GM21528 (cell line): ENCODE measurements around the gene CARD10.
"Not testable (repeated sequence)": the region's sequence is repeated elsewhere in the genome, so short reads cannot be mapped to it uniquely, and the experiment has no call there.

ENCODE experiments used
- ATAC-seq: cut with Tn5 transposase; IDR thresholded peaks from one replicate; pipeline ENCODE4 v1.9.1; 2021; ENCODE audit warnings: mild to moderate bottlenecking, moderate library complexity; ENCODE audit not compliant: unreplicated experiment, low FRiP score

CARD10 gene

GRCh38 chr22:37527081-37527752, 8.0 kb upstream of the CARD10 start:
- ATAC-seq: not testable (repeated sequence)

GRCh38 chr22:37526376-37526775, 7.2 kb upstream of the CARD10 start:
- no peak for ATAC-seq

- no peak for ATAC-seq
Measured at GRCh38 chr22:37525746-37526350, 6.6 kb upstream of the CARD10 start.

- ATAC-seq: no peak
Measured at GRCh38 chr22:37525073-37525745, 6.0 kb upstream of the CARD10 start.

GRCh38 chr22:37522482-37522881, 3.3 kb upstream of the CARD10 start:
- no peak for ATAC-seq

GRCh38 chr22:37521236-37521739, 2.1 kb upstream of the CARD10 start:
- ATAC-seq: no peak

- no peak for ATAC-seq
Measured at GRCh38 chr22:37520776-37521191, 1.6 kb upstream of the CARD10 start.

- ATAC-seq: no peak
Measured at GRCh38 chr22:37518509-37519267, 527 bp downstream of the CARD10 start.

- ATAC-seq: no peak
Measured at GRCh38 chr22:37517826-37518450, 1.3 kb downstream of the CARD10 start.

- no peak for ATAC-seq
Measured at GRCh38 chr22:37516456-37516855, 2.8 kb downstream of the CARD10 start.

- no peak for ATAC-seq
Measured at GRCh38 chr22:37515901-37516300, 3.3 kb downstream of the CARD10 start.

- ATAC-seq: no peak
Measured at GRCh38 chr22:37514526-37515051, 4.6 kb downstream of the CARD10 start.

- no peak for ATAC-seq
Measured at GRCh38 chr22:37511395-37512104, 7.7 kb downstream of the CARD10 start.

GRCh38 chr22:37510091-37510490, 9.1 kb downstream of the CARD10 start:
- no peak for ATAC-seq

GRCh38 chr22:37509059-37509860, 10.0 kb downstream of the CARD10 start:
- ATAC-seq: no peak

- ATAC-seq: no peak
Measured at GRCh38 chr22:37508431-37508992, 10.7 kb downstream of the CARD10 start.

GRCh38 chr22:37507731-37508130, 11.5 kb downstream of the CARD10 start:
- ATAC-seq: no peak

GRCh38 chr22:37505989-37506388, 13.2 kb downstream of the CARD10 start:
- no peak for ATAC-seq
